Spleen (tissue), 11 donors: ENCODE data around the gene POU2AF1. TPM values are rescaled to one million over a fixed set of nuclear protein-coding genes. Genes with fewer than 3 reads are reported as not detected.

Experiments used
- DNase-seq: peaks from one replicate; pipeline ENCODE4 v3.0.0-alpha.2; 2020
- H3K27ac ChIP-seq, 8 donors: fragments of 200-600 bp; sonication (generic) in 7 of 8; 1 replicate in 4 of 8; 2 replicates in 4 of 8; pipeline versions ENCODE4 v1.5.0 to v1.8.0; 2016 to 2021; ENCODE audit warnings: inconsistent platforms in 4 of 8, mild to moderate bottlenecking in 4 of 8, moderate library complexity in 1 of 8
- H3K27me3 ChIP-seq, 7 donors: fragments of 200-600 bp; sonication (generic) in 6 of 7; replicated peaks in 1 of 7; 1 replicate in 4 of 7; 2 replicates in 3 of 7; pipeline versions ENCODE4 v1.5.0 to v1.8.0; 2016 to 2021; ENCODE audit warnings: inconsistent platforms in 3 of 7, mild to moderate bottlenecking in 1 of 7
- H3K36me3 ChIP-seq, 6 donors: fragments of 200-600 bp; sonication (generic) in 5 of 6; 1 replicate in 4 of 6; 2 replicates in 2 of 6; pipeline versions ENCODE4 v1.5.0 to v1.8.0; 2016 to 2021; ENCODE audit warnings: inconsistent platforms in 2 of 6
- H3K4me1 ChIP-seq, 6 donors: fragments of 200-600 bp; sonication (generic) in 5 of 6; 1 replicate in 3 of 6; 2 replicates in 3 of 6; pipeline versions ENCODE4 v1.5.0 to v1.8.0; 2016 to 2021; ENCODE audit warnings: inconsistent platforms in 3 of 6
- H3K4me3 ChIP-seq, 8 donors: fragments of 200-600 bp; sonication (generic) in 7 of 8; 1 replicate in 4 of 8; 2 replicates in 4 of 8; pipeline versions ENCODE4 v1.5.0 to v1.8.0; 2016 to 2021; ENCODE audit warnings: inconsistent platforms in 4 of 8, mild to moderate bottlenecking in 4 of 8, moderate library complexity in 2 of 8
- H3K9me3 ChIP-seq, 8 donors: fragments of 200-600 bp; sonication (generic) in 7 of 8; 1 replicate in 4 of 8; 2 replicates in 4 of 8; pipeline versions ENCODE4 v1.5.0 to v1.8.0; 2016 to 2021; ENCODE audit warnings: inconsistent platforms in 4 of 8
- POLR2A ChIP-seq, 3 donors: fragments of 450-650 bp; IDR thresholded peaks; one replicate each; pipeline ENCODE4 v1.5.1; 2017; ENCODE audit warnings: antibody characterized with exemption in 3 of 3, mild to moderate bottlenecking in 1 of 3
- POLR2AphosphoS5 ChIP-seq, 3 donors: sonication (generic); formaldehyde crosslinking; IDR thresholded peaks; one replicate each; pipeline ENCODE4 v1.5.1; 2017; ENCODE audit warnings: antibody characterized with exemption in 3 of 3
- WGBS, 5 donors: extraction: QIAGEN DNeasy Blood & Tissue Kit in 3 of 5; methylation state at CpG; one replicate each; pipeline versions ENCODE4 v1.1.5 to v1.1.7; 2013 to 2018; 5-methylcytosine and 5-hydroxymethylcytosine counted together
- intact Hi-C: fragments of 100-400 bp; cut with DNase I; formaldehyde crosslinking; loops from one replicate; pipeline ENCODE4 v1.15.0; 2023; ENCODE audit warnings: low total_unique reads
- polyA plus RNA-seq, 3 donors: library from polyadenylated mRNA; stranded (reverse); fragments of 200-250 nt; gene quantifications; one replicate each; pipeline ENCODE4 v1.2.1, GENCODE V29; 2013
- total RNA-seq, 7 donors: library from RNA; depleted of rRNA in 3 of 7; stranded (reverse); fragments of >200 nt in 3 of 7; fragmentation: NEBNext Ultra II Directional in 4 of 7; extraction: Animal tissue kit (Norgen Biotek cat#: 25700) in 4 of 7; gene quantifications; one replicate each; pipeline versions ENCODE4 v1.1.0 to v1.2.1, GENCODE V29; 2016 to 2021
- TF ChIP-seq, protein P1 (sequence below), 11 experiments: fragments of 200-600 bp in 7 of 11; fragments of 450-650 bp in 4 of 11; sonication (generic) in 4 of 11; IDR thresholded peaks in 8 of 11; conservative IDR thresholded peaks in 3 of 11; 1 replicate in 7 of 11; 2 replicates in 4 of 11; pipeline versions ENCODE4 v1.4.0 to v1.8.0; 2016 to 2021; ENCODE audit warnings: antibody characterized with exemption in 11 of 11, inconsistent platforms in 4 of 11, mild to moderate bottlenecking in 1 of 11
- donor health status: healthy with polysubstance abuse.
- donor health status: DM: no; HTN: no; CAD: no; lungs with moderate emphysema.
- donor health status: DM: no; HTN: no; CAD: no.
- donor health status: Bipolar disorder and iron deficiency.
- donor health status: healthy.
- donor health status: DM: no; HTN: no; CAD: no.
- donor health status: DM: yes; HTN: yes; CAD: no.

The POU2AF1 gene
- total and polyA plus RNA-seq, 10 donors, result 60.1 to 280 (median 104) TPM

GRCh38 chr11:111309215-111309915, 69.7 kb downstream of the POU2AF1 start:
- WGBS, 5 donors, result 80 to 91% (median 82%) methylated on average over 5 of the region's 5 CpGs
- H3K4me3 ChIP-seq, result no peak overlapping the region
- no peaks in the 10 kb centered on the region for H3K36me3 ChIP-seq
- no peak for DNase-seq
- no peak overlapping the region for H3K27ac ChIP-seq
- H3K9me3 ChIP-seq, result no peaks in the 10 kb centered on the region
- no peak for TF ChIP-seq POLR2AphosphoS5 (IDR thresholded peaks at IDR 0.05)
- TF ChIP-seq, protein P1, sequence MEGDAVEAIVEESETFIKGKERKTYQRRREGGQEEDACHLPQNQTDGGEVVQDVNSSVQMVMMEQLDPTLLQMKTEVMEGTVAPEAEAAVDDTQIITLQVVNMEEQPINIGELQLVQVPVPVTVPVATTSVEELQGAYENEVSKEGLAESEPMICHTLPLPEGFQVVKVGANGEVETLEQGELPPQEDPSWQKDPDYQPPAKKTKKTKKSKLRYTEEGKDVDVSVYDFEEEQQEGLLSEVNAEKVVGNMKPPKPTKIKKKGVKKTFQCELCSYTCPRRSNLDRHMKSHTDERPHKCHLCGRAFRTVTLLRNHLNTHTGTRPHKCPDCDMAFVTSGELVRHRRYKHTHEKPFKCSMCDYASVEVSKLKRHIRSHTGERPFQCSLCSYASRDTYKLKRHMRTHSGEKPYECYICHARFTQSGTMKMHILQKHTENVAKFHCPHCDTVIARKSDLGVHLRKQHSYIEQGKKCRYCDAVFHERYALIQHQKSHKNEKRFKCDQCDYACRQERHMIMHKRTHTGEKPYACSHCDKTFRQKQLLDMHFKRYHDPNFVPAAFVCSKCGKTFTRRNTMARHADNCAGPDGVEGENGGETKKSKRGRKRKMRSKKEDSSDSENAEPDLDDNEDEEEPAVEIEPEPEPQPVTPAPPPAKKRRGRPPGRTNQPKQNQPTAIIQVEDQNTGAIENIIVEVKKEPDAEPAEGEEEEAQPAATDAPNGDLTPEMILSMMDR (IDR thresholded peaks at IDR 0.05 in 8 of 11, conservative IDR thresholded peaks at IDR 0.05 in 3 of 11), result no peak
- H3K27me3 ChIP-seq, result peaks cover 0 to 7% (median 0%) of the 10 kb centered on the region in 7 donors
- intact Hi-C loops, result no loop called here
- no peaks in the 10 kb centered on the region for H3K4me1 ChIP-seq

- no peak overlapping the region for H3K4me3 ChIP-seq
- intact Hi-C loops, result no loop called here
- no peaks in the 10 kb centered on the region for H3K36me3 ChIP-seq
- H3K4me1 ChIP-seq, result no peaks in the 10 kb centered on the region
- no peak for DNase-seq
- no peak overlapping the region for H3K27ac ChIP-seq
- peaks cover 0 to 7% (median 0%) of the 10 kb centered on the region in 7 donors for H3K27me3 ChIP-seq
- WGBS, 5 donors, result 76 to 82% (median 77%) methylated on average over 7 of the region's 7 CpGs
- no peaks in the 10 kb centered on the region for H3K9me3 ChIP-seq
- TF ChIP-seq, protein P1 (IDR thresholded peaks at IDR 0.05 in 8 of 11, conservative IDR thresholded peaks at IDR 0.05 in 3 of 11), result no peak
These were observed 70.9 kb downstream of the POU2AF1 start for GRCh38 chr11:111308140-111308539.

DNA sequence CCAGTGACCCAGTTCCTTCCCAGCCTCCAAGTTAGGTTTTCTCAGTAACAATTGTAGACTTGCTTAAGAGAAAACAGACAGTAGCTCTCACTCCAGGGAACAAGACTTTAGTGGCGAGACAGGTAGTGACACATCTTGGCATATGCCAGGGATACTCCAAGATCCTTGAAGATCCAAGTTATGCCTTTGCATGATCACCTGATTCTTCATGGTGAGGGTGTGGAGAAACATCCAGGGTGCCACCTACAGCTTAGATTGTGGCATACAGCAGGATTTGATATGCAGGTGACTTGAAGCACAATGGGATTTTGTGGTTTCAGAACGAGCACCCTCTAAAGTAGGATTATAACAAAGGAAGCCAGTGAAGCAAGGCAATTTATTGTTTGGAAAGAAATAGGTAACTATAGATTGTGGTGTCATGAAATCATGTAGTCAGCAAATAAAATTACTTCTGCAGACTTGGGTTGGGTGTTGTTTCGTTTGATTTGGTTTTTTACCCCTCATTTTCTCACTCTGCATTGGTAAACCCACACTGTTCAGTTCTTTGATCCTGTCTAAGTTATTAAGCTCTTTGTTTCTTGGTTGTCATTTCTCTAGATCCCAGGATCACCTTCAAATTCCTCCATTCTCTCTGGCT, 71.5 kb downstream of the POU2AF1 start:
- Histone ChIP-seq H3K27me3 (peaks cover 0 to 7% (median 0%) of the 10 kb centered on the region in 7 donors), H3K9me3 (no peaks in the 10 kb centered on the region), H3K4me3 (no peak overlapping the region), H3K4me1 (no peaks in the 10 kb centered on the region), H3K36me3 (no peaks in the 10 kb centered on the region), H3K27ac (no peak overlapping the region)
- intact Hi-C loops, result no loop called here
- DNase-seq, result no peak
- 70 to 75% (median 73%) methylated on average over 3 of the region's 3 CpGs for WGBS, 5 donors
- TF ChIP-seq POLR2AphosphoS5 (IDR thresholded peaks at IDR 0.05) (no peak), POLR2A (IDR thresholded peaks at IDR 0.05) (no peak)
- TF ChIP-seq, protein P1 (IDR thresholded peaks at IDR 0.05 in 8 of 11, conservative IDR thresholded peaks at IDR 0.05 in 3 of 11), result no peak

DNA sequence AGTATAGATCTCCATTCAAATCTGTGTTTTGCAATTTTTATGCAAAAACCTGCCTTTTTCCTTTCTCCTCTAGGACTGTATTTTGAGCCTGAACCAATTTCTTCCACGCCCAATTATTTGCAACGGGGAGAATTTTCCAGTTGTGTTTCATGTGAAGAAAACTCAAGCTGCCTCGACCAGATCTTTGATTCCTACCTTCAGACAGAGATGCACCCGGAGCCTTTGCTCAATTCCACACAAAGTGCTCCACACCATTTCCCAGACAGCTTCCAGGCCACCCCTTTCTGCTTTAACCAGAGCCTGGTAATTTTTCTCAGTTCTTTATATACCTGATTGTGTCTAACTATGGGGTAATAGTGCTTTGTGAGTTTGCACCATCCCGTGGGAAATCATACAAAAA, 72.8 kb downstream of the POU2AF1 start:
- Histone ChIP-seq H3K27me3 (peaks cover 0 to 7% (median 0%) of the 10 kb centered on the region in 7 donors), H3K9me3 (no peaks in the 10 kb centered on the region), H3K4me1 (no peaks in the 10 kb centered on the region), H3K4me3 (no peak overlapping the region), H3K27ac (no peak overlapping the region), H3K36me3 (no peaks in the 10 kb centered on the region)
- intact Hi-C loops, result no loop called here
- DNase-seq, result no peak
- TF ChIP-seq POLR2AphosphoS5 (IDR thresholded peaks at IDR 0.05) (no peak), POLR2A (IDR thresholded peaks at IDR 0.05) (no peak)
- TF ChIP-seq, protein P1 (IDR thresholded peaks at IDR 0.05 in 8 of 11, conservative IDR thresholded peaks at IDR 0.05 in 3 of 11), result no peak
- 78 to 93% (median 84%) methylated on average over 5 of the region's 5 CpGs for WGBS, 5 donors
